A549 (cell line): ENCODE data around the gene NDUFA11. TPM values are rescaled to one million over a fixed set of nuclear protein-coding genes. Genes with fewer than 3 reads are reported as not detected.
A peak's percentile ranks its signal among the peaks of the same experiment; 100 is the strongest.

ENCODE experiments used
- ATAC-seq, 2 experiments: fragments of 200-7000 bp in 1 of 2; fragments of >200 bp in 1 of 2; cut with Nextera tagmentation in 1 of 2; cut with Tn5 transposase in 1 of 2; 3 replicates each; pipeline versions ENCODE4 v1.8.0 to v1.9.1; 2018 to 2020; ENCODE audit warnings: mild to moderate bottlenecking in 1 of 2, moderate library complexity in 1 of 2
- CTCF ChIA-PET: fragments of 300-600 bp; sonication (Branson Sonifier 250); formaldehyde crosslinking; extraction: SDS; loops from one replicate; lab custom pipeline; 2021; ENCODE audit warnings: antibody characterized with exemption, inconsistent platforms; lab: Yijun Ruan, JAX
- POLR2A ChIA-PET: fragments of 350-600 bp; formaldehyde crosslinking; extraction: SDS; loops from one replicate; lab custom pipeline; 2021; ENCODE audit warnings: antibody characterized with exemption, inconsistent platforms; lab: Yijun Ruan, JAX
- DNase-seq, 2 experiments: peaks; one replicate each; pipeline versions ENCODE4 v3.0.0 to v3.0.0-alpha.2; 2011 to 2016; ENCODE audit warnings: low read depth in 1 of 2, low spot score in 1 of 2
- FAIRE-seq: peaks from 2 replicates; lab custom pipeline; 2011; peaks lifted over from hg19 to GRCh38; lab: Jason Lieb, UNC
- H3K27ac ChIP-seq, 2 experiments: fragments of >200 bp; sonication (Bioruptor Twin); formaldehyde crosslinking; 3 replicates each; pipeline ENCODE4 v1.5.1; 2016 to 2017
- H3K4me1 ChIP-seq: fragments of >200 bp; sonication (Bioruptor Twin); formaldehyde crosslinking; 3 replicates; pipeline ENCODE4 v1.6.1; 2016
- H3K4me2 ChIP-seq: fragments of >200 bp; sonication (Bioruptor Twin); formaldehyde crosslinking; 3 replicates; pipeline ENCODE4 v1.6.1; 2016
- H3K4me3 ChIP-seq: fragments of >200 bp; sonication (Bioruptor Twin); formaldehyde crosslinking; 3 replicates; pipeline ENCODE4 v1.5.1; 2016
- H3K9me3 ChIP-seq: fragments of >200 bp; sonication (Bioruptor Twin); formaldehyde crosslinking; 3 replicates; pipeline ENCODE4 v1.6.1; 2016
- CEBPB ChIP-seq, 2 experiments: fragments of >200 bp in 1 of 2; sonication (Bioruptor Twin) in 1 of 2; formaldehyde crosslinking in 1 of 2; IDR thresholded peaks; 2 replicates each; pipeline ENCODE4 v1.6.1; 2012 to 2016
- CHD2 ChIP-seq: fragments of 150-350 bp; IDR thresholded peaks from 2 replicates; pipeline ENCODE4 v1.6.1; 2014; ENCODE audit warnings: low read length; ENCODE audit not compliant: partially characterized antibody
- CHD4 ChIP-seq: fragments of 200-600 bp; sonication (generic); IDR thresholded peaks from 2 replicates; pipeline ENCODE4 v1.6.1; 2016; ENCODE audit warnings: antibody characterized with exemption, mild to moderate bottlenecking, borderline replicate concordance
- CTCF ChIP-seq: fragments of >200 bp; sonication (Bioruptor Twin); formaldehyde crosslinking; IDR thresholded peaks from 3 replicates; pipeline ENCODE4 v1.5.1; 2016
- EHMT2 ChIP-seq: fragments of 200-600 bp; sonication (generic); IDR thresholded peaks from 2 replicates; pipeline ENCODE4 v1.6.1; 2016; ENCODE audit warnings: antibody characterized with exemption, low read depth, mild to moderate bottlenecking, moderate library complexity
- ELK1 ChIP-seq: fragments of 150-350 bp; IDR thresholded peaks from 2 replicates; pipeline ENCODE4 v1.6.1; 2014; ENCODE audit warnings: low read depth, mild to moderate bottlenecking, low read length
- FOSB ChIP-seq: fragments of 250-450 bp; sonication (Bioruptor Pico); IDR thresholded peaks from 2 replicates; pipeline ENCODE4 v1.5.0; 2020; ENCODE audit warnings: mild to moderate bottlenecking, moderate library complexity
- FOSL2 ChIP-seq, 2 experiments: fragments of 450-650 bp in 1 of 2; fragments of >200 bp in 1 of 2; sonication (Bioruptor Twin) in 1 of 2; formaldehyde crosslinking; IDR thresholded peaks; 2 replicates each; pipeline versions ENCODE4 v1.5.0 to v1.6.1; 2016 to 2020; ENCODE audit warnings: mild to moderate bottlenecking in 1 of 2, moderate library complexity in 1 of 2
- FOXS1 ChIP-seq: fragments of 250-450 bp; sonication (Bioruptor Pico); IDR thresholded peaks from 2 replicates; pipeline ENCODE4 v1.5.0; 2020; ENCODE audit warnings: mild to moderate bottlenecking, moderate library complexity
- HDAC2 ChIP-seq: fragments of 200-600 bp; sonication (generic); IDR thresholded peaks from 2 replicates; pipeline ENCODE4 v1.6.1; 2016
- HEYL ChIP-seq: fragments of 250-450 bp; sonication (Bioruptor Pico); IDR thresholded peaks from 2 replicates; pipeline ENCODE4 v1.8.0; 2021; ENCODE audit warnings: mild to moderate bottlenecking, moderate library complexity
- HOXA7 ChIP-seq: fragments of 250-450 bp; sonication (Bioruptor Pico); IDR thresholded peaks from 2 replicates; pipeline ENCODE4 v1.5.0; 2020; ENCODE audit warnings: mild to moderate bottlenecking, moderate library complexity
- JUN ChIP-seq, 2 experiments: fragments of >200 bp; sonication (Bioruptor Twin); formaldehyde crosslinking; IDR thresholded peaks; 2 replicates in 1 of 2; 3 replicates in 1 of 2; pipeline ENCODE4 v1.6.1; 2016 to 2017
- JUNB ChIP-seq: fragments of >200 bp; sonication (Bioruptor Twin); formaldehyde crosslinking; IDR thresholded peaks from 2 replicates; pipeline ENCODE4 v1.6.1; 2016
- KDM1A ChIP-seq: fragments of 200-600 bp; sonication (generic); IDR thresholded peaks from 2 replicates; pipeline ENCODE4 v1.6.1; 2016; ENCODE audit warnings: low read depth, mild to moderate bottlenecking
- KDM5A ChIP-seq: fragments of 200-600 bp; sonication (generic); IDR thresholded peaks from 2 replicates; pipeline ENCODE4 v1.6.1; 2016; ENCODE audit warnings: antibody characterized with exemption, mild to moderate bottlenecking
- MAFK ChIP-seq: fragments of 450-650 bp; IDR thresholded peaks from 2 replicates; pipeline ENCODE4 v1.6.1; 2014; ENCODE audit not compliant: partially characterized antibody
- MAX ChIP-seq: IDR thresholded peaks from 2 replicates; pipeline ENCODE4 v1.6.1; 2012
- MAZ ChIP-seq: fragments of 150-350 bp; IDR thresholded peaks from 2 replicates; pipeline ENCODE4 v1.6.1; 2014; ENCODE audit warnings: antibody characterized with exemption, low read depth, low read length, borderline replicate concordance
- MYC ChIP-seq: IDR thresholded peaks from 2 replicates; pipeline ENCODE4 v1.6.1; 2012; ENCODE audit warnings: mild to moderate bottlenecking, inconsistent platforms, low read length, improper control_type of control experiment, borderline replicate concordance
- NPAS2 ChIP-seq: fragments of 250-450 bp; sonication (Bioruptor Pico); IDR thresholded peaks from 2 replicates; pipeline ENCODE4 v1.8.0; 2022; ENCODE audit warnings: mild to moderate bottlenecking, moderate library complexity, borderline replicate concordance
- PHF8 ChIP-seq: fragments of 200-600 bp; sonication (generic); IDR thresholded peaks from 2 replicates; pipeline ENCODE4 v1.6.1; 2016; ENCODE audit warnings: low read depth, mild to moderate bottlenecking, antibody characterized with exemption, moderate library complexity, borderline replicate concordance
- POLR2A ChIP-seq: IDR thresholded peaks from 2 replicates; pipeline ENCODE4 v1.6.1; 2012; ENCODE audit warnings: mild to moderate bottlenecking, low read length
- RAD21 ChIP-seq, 2 experiments: fragments of >200 bp in 1 of 2; sonication (Bioruptor Twin) in 1 of 2; formaldehyde crosslinking in 1 of 2; IDR thresholded peaks in 1 of 2; conservative IDR thresholded peaks in 1 of 2; 2 replicates in 1 of 2; 3 replicates in 1 of 2; pipeline ENCODE4 v1.6.1; 2012 to 2018; ENCODE audit warnings: inconsistent platforms in 1 of 2
- RARB ChIP-seq: fragments of 250-450 bp; sonication (Bioruptor Pico); IDR thresholded peaks from 2 replicates; pipeline ENCODE4 v1.8.0; 2021; ENCODE audit warnings: mild to moderate bottlenecking, moderate library complexity
- RFX5 ChIP-seq: fragments of 450-650 bp; IDR thresholded peaks from 2 replicates; pipeline ENCODE4 v1.7.1; 2014; ENCODE audit warnings: antibody characterized with exemption, mild to moderate bottlenecking, moderate library complexity
- SREBF2 ChIP-seq: fragments of 450-650 bp; IDR thresholded peaks from 2 replicates; pipeline ENCODE4 v1.6.1; 2014; ENCODE audit warnings: mild to moderate bottlenecking, moderate library complexity
- TFCP2L1 ChIP-seq: fragments of 250-450 bp; sonication (Bioruptor Pico); IDR thresholded peaks from 2 replicates; pipeline ENCODE4 v1.5.0; 2021; ENCODE audit warnings: mild to moderate bottlenecking
- TP53 ChIP-seq: fragments of 250-450 bp; sonication (Bioruptor Pico); IDR thresholded peaks from 2 replicates; pipeline ENCODE4 v1.5.0; 2021; ENCODE audit warnings: mild to moderate bottlenecking, moderate library complexity
- ZC3H11A ChIP-seq: fragments of 450-650 bp; IDR thresholded peaks from 2 replicates; pipeline ENCODE4 v1.6.1; 2014; ENCODE audit warnings: antibody characterized with exemption, mild to moderate bottlenecking
- ZFP36 ChIP-seq: fragments of 450-650 bp; IDR thresholded peaks from 2 replicates; pipeline ENCODE4 v1.6.1; 2014; ENCODE audit warnings: borderline replicate concordance; ENCODE audit not compliant: partially characterized antibody
- ZNF302 ChIP-seq: fragments of 250-450 bp; sonication (Bioruptor Pico); IDR thresholded peaks from 2 replicates; pipeline ENCODE4 v1.9.0; 2021; ENCODE audit warnings: inconsistent platforms, mild to moderate bottlenecking, moderate library complexity
- WGBS: methylation state at CpG from one replicate; pipeline ENCODE4 v1.1.6; 2017; ENCODE audit errors: missing lambda C conversion rate; 5-methylcytosine and 5-hydroxymethylcytosine counted together
- polyA minus RNA-seq: library from RNA; depleted of rRNA, polyadenylated mRNA; stranded (reverse); fragments of >200 nt; gene quantifications from 2 replicates; pipeline ENCODE4 v1.2.3, GENCODE V29; 2011; rRNA and poly(A)+ RNA removed
- polyA plus RNA-seq, 4 experiments: library from polyadenylated mRNA; depleted of rRNA in 3 of 4; stranded (reverse); fragments of >200 nt; fragmentation: RNase III in 1 of 4; extraction: RNeasy Plus Mini Kit Qiagen cat#74134 plus additional on column Dnase treatment in 1 of 4; gene quantifications; 2 replicates in 3 of 4; 3 replicates in 1 of 4; pipeline ENCODE4 v1.2.3, GENCODE V29; 2011 to 2017
- TF ChIP-seq, protein P1 (sequence below): fragments of 450-650 bp; IDR thresholded peaks from 2 replicates; pipeline ENCODE4 v1.6.1; 2014; ENCODE audit warnings: antibody characterized with exemption
- TF ChIP-seq, protein P2 (sequence below): IDR thresholded peaks from 2 replicates; pipeline ENCODE4 v1.6.1; 2012; ENCODE audit warnings: low read depth, borderline replicate concordance
- TF ChIP-seq, protein P3 (sequence below): IDR thresholded peaks from 2 replicates; pipeline ENCODE4 v1.6.1; 2012

The NDUFA11 gene
- 75.0 and 98.5 TPM in 2 replicates for polyA plus RNA-seq (2011; rRNA removed)
- 546 and 604 TPM in 2 replicates for polyA plus RNA-seq (2012; cell fraction: cytosol; rRNA removed)
- polyA plus RNA-seq (2012; cell fraction: nucleus; rRNA removed): 406 and 515 TPM in 2 replicates
- polyA plus RNA-seq (2017; fragmentation: RNase III; extraction: RNeasy Plus Mini Kit Qiagen cat#74134 plus additional on column Dnase treatment): 170 to 173 TPM (median 171 TPM) in 3 replicates
- polyA minus RNA-seq: 8.8 and 13.7 TPM in 2 replicates

GRCh38 chr19:5903624-5904351 is at the start of gene NDUFA11:
Gene NDUFA11 (minus strand): TSS chr19:5903790. CDS start chr19:5903708, 82 bp downstream.
- 3% methylated on average over 33 of the region's 57 CpGs for WGBS
- Histone ChIP-seq H3K4me2 (peak within 1 kb of the TSS; percentile 73), H3K4me1 (peaks cover 5% of the 10 kb centered on the region; the same call in 1 of the 3 replicates), H3K27ac (peak within 1 kb of the TSS; percentile 95 to 98), H3K9me3 (no peaks in the 10 kb centered on the region), H3K4me3 (peak within 1 kb of the TSS; percentile 99)
- ChIA-PET POLR2A (interaction anchor here (0.5 to 2.7 kb wide), 12 partner anchors 10 to 217 kb away, joined by 3 to 42 read pairs (median 3); partner anchors contain the start of genes DUS3L, NRTN and RPL36), CTCF (interaction anchor here (1.0 to 4.4 kb wide), 5 partner anchors 12 to 118 kb away, joined by 3 to 37 read pairs (median 4); no protein-coding TSS in a partner anchor)
- DNase-seq: peak; percentile 83 to 94
- ATAC-seq: peak; percentile 81 to 83
- FAIRE-seq: no peak
- TF ChIP-seq, protein P1, sequence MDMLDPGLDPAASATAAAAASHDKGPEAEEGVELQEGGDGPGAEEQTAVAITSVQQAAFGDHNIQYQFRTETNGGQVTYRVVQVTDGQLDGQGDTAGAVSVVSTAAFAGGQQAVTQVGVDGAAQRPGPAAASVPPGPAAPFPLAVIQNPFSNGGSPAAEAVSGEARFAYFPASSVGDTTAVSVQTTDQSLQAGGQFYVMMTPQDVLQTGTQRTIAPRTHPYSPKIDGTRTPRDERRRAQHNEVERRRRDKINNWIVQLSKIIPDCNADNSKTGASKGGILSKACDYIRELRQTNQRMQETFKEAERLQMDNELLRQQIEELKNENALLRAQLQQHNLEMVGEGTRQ: no peak
- TF ChIP-seq HOXA7 (no peak), ZC3H11A (no peak), HEYL (CRISPR knock-in tag) (no peak), TP53 (CRISPR knock-in tag) (no peak; the same call in 1 of the 2 replicates), TFCP2L1 (no peak), EHMT2 (no peak), FOSB (CRISPR knock-in tag) (no peak), MAZ (no peak), HDAC2 (no peak), NPAS2 (CRISPR knock-in tag) (no peak), RFX5 (no peak), KDM5A (0 out of 2 replicates have a peak, but pooled peaks have one; percentile 45), JUNB (no peak), RAD21 (conservative IDR thresholded peaks at IDR 0.05 in 1 of 2, IDR thresholded peaks at IDR 0.05 in 1 of 2) (no peak), MAFK (no peak), RARB (CRISPR knock-in tag) (no peak), PHF8 (peak; percentile 88; the same call in 1 of the 2 replicates), ZNF302 (CRISPR knock-in tag) (no peak), CHD4 (no peak), KDM1A (no peak), CTCF (no peak), FOSL2 (IDR thresholded peaks at IDR 0.05) (no peak), FOSL2 (CRISPR knock-in tag; IDR thresholded peaks at IDR 0.05) (no peak), MAX (peak; percentile 96), CHD2 (peak; percentile 95), ZFP36 (no peak), JUN (IDR thresholded peaks at IDR 0.05) (peak in 1 of 2 experiments; percentile 73; a peak in 2 of 5 replicates), MYC (peak; percentile 94), FOXS1 (CRISPR knock-in tag) (no peak), POLR2A (peak; percentile 66; the same call in 1 of the 2 replicates), ELK1 (no peak), CEBPB (IDR thresholded peaks at IDR 0.05) (peak in 1 of 2 experiments; percentile 23; a peak in 1 of 4 replicates), SREBF2 (no peak)
- TF ChIP-seq, protein P2, sequence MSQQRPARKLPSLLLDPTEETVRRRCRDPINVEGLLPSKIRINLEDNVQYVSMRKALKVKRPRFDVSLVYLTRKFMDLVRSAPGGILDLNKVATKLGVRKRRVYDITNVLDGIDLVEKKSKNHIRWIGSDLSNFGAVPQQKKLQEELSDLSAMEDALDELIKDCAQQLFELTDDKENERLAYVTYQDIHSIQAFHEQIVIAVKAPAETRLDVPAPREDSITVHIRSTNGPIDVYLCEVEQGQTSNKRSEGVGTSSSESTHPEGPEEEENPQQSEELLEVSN: 0 out of 2 replicates have a peak, but pooled peaks have one; percentile 67
- TF ChIP-seq, protein P3, sequence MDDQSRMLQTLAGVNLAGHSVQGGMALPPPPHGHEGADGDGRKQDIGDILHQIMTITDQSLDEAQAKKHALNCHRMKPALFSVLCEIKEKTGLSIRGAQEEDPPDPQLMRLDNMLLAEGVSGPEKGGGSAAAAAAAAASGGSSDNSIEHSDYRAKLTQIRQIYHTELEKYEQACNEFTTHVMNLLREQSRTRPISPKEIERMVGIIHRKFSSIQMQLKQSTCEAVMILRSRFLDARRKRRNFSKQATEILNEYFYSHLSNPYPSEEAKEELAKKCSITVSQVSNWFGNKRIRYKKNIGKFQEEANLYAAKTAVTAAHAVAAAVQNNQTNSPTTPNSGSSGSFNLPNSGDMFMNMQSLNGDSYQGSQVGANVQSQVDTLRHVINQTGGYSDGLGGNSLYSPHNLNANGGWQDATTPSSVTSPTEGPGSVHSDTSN: 0 out of 2 replicates have a peak, but pooled peaks have one; percentile 29
